Stimulated activated CD8-positive, alpha-beta memory T cell treated with anti-CD3 and anti-CD28 coated beads, Interleukin-7, amount 100 ng/mL, for 48 hours (primary cell): ENCODE measurements around the gene PRDM7.
A peak's percentile ranks its signal among the peaks of the same experiment; 100 is the strongest.

Experiments used
- DNase-seq, 2 donors: peaks; one replicate each; pipeline ENCODE4 v3.0.0-alpha.2; 2020; ENCODE audit warnings: low read depth in 1 of 2; ENCODE audit errors: extremely low read depth in 1 of 2

Gene PRDM7

GRCh38 chr16:90040152-90041023 lies 36.7 kb downstream of the PRDM7 start:
- no peak for DNase-seq

DNA sequence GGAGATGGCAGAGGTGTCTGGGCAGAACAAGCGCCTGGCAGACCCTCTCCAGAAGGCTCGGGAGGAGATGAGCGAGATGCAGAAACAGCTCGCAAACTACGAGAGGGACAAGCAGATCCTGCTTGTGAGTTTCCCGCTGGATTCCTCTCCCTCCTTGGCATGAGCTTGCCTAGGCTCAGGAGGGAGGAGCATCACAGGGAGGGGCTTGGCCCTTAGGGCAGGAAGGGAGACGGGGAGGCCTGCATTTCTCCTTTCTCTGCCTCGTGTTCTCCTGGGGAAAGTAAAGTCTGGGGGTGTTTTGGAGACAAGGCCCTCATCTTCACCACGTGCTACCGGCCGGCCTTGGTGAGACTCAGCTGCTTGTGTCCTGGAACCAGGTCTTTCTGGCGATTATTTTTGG lies 39.9 kb downstream of the PRDM7 start:
- DNase-seq: no peak

- no peak for DNase-seq
These were observed 41.2 kb downstream of the PRDM7 start for GRCh38 chr16:90035902-90036301.

DNA sequence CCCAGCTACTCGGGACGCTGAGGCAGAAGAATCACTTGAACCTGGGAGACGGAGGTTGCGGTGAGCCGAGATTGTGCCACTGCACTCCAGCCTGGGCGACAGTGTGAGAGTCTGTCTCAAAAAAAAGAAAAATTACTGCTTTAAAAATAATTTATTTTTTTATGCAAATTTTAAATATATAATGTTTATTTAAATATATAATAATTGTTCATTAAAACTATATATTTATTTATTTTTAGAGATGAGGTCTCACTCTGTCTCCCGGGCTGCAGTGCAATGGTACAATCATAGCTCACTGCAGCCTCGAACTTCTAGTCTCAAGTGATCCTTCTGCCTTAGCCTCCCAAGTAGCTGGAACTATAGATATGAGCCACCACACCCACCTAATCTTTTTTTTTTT lies 42.6 kb downstream of the PRDM7 start:
- no peak for DNase-seq

- no peak for DNase-seq
These were observed 43.7 kb downstream of the PRDM7 start for GRCh38 chr16:90033387-90033786.

- DNase-seq: no peak
These were observed 44.3 kb downstream of the PRDM7 start for GRCh38 chr16:90032674-90033331.

GRCh38 chr16:90031931-90032673 lies 45.0 kb downstream of the PRDM7 start:
- DNase-seq: no peak

- no peak for DNase-seq
These were observed 45.8 kb downstream of the PRDM7 start for GRCh38 chr16:90031186-90031930.

DNA sequence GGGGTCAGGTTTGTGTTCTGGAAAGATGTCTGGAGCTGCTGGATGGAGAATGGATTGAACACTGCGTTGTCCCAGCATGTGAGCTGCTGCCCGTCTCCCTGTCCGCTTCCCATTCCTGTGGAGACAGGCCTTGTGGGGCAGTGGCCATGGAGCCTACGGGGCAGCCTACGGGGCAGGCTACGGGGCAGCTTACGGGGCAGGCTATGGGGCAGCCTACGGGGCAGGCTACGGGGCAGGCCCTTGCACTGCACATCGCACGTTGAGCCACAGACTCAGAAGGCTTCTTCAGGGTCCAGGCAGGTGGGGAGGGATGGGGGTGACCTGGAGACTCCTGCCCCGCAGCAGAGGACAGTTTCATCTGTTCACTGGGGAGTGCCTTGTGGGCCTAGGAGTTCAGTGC lies 48.1 kb downstream of the PRDM7 start:
- DNase-seq: no peak

GRCh38 chr16:90027611-90028010 lies 49.5 kb downstream of the PRDM7 start:
- DNase-seq: no peak

DNA sequence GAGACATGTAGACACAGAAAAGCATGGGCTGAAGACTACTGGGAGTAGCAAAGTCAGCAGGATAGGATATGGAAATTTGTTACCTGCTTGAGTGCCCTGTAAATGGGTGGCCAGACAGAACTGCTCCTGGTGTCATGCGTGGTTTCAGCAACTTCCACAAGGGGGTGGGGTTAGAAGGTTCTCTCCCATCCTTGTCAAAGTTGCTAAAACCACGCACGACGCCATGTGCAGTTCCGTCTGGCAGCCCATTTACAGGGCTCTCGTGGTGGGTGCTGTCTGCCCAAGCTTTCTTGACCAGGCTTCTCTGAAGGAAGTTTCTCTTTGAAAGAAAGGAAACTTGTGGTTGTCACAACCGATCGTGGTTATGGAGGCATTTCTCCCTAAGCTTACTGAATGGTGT lies 51.0 kb downstream of the PRDM7 start:
- no peak for DNase-seq

- no peak for DNase-seq
These were observed 54.1 kb downstream of the PRDM7 start for GRCh38 chr16:90023078-90023447.

- DNase-seq: peak; percentile 57 to 75
These were observed 54.7 kb downstream of the PRDM7 start for GRCh38 chr16:90022209-90023077.

DNA sequence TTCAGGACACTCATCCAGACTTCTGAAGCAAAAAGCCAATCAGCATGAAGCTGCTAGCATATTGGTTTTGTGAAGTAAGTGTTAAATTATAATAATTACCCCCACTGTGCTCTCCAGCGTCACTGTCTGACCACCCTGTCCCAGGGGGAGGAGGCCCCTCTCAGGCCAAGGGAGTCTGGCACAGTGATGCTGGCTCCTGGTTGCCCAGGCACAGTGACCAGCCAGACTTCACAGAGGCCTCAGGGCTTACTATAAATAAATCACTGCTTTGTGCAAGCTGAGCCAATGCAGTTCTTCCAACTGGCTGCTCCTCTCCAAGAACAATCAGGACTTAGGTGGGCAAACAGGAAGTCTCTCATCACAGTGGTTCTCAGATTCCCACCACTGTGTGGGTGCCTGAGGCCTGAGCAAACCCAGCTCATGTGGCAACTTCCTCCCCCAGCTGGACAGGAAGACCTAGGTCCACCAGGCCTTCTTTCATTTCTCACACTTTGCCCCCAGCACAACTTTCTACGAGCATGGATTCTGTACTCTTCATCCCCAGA lies 56.2 kb downstream of the PRDM7 start:
- DNase-seq: no peak

GRCh38 chr16:90020260-90020837 lies 56.8 kb downstream of the PRDM7 start:
- DNase-seq: no peak

GRCh38 chr16:90019543-90020259 lies 57.4 kb downstream of the PRDM7 start:
- DNase-seq: no peak

- no peak for DNase-seq
These were observed 58.2 kb downstream of the PRDM7 start, which contains the start of gene DBNDD1 for GRCh38 chr16:90018652-90019542. TSS of gene DBNDD1 (minus strand) at chr16:90019456. CDS start at chr16:90019341, 115 bp downstream.

DNA sequence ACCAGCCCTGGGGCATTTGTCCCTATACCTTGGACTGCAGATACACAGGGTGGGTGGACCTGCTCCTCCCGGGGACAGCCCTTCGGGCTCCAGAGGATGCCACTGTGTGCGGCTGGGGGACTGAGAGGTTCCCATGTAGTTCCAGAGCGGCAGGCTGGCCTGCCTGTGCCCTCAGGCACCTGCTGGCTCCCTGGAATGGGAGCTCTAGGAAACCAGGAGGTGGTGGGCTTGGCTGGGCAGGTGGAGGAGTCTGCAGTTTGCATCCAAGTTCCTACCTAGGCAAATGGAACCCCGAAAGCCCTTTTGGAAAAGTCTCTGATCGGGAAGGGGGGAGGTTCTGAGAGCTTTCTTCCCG lies 58.9 kb downstream of the PRDM7 start:
- DNase-seq: no peak
